Mesenchymal stem cell (in vitro differentiated cells and primary cell): ENCODE results near the gene S100A5.

Source experiments
- DNase-seq: peaks from one replicate; pipeline ENCODE4 v3.0.0-alpha.2; 2013
- H2AFZ ChIP-seq: one replicate; pipeline ENCODE4 v1.6.1; 2013; ENCODE audit warnings: low read depth, mild to moderate bottlenecking, control low read depth, inconsistent platforms, low read length, moderate library complexity
- H2AK5ac ChIP-seq: 2 replicates; pipeline ENCODE4 v1.6.1; 2013; ENCODE audit warnings: low read length, moderate library complexity, mild to moderate bottlenecking, inconsistent platforms; ENCODE audit not compliant: severe bottlenecking
- H2BK120ac ChIP-seq: one replicate; pipeline ENCODE4 v1.6.1; 2013; ENCODE audit warnings: low read depth, mild to moderate bottlenecking, inconsistent platforms, low read length, moderate library complexity
- H2BK12ac ChIP-seq, 2 experiments: one replicate each; pipeline ENCODE4 v1.6.1; 2013; ENCODE audit warnings: inconsistent platforms in 2 of 2, low read length in 2 of 2, mild to moderate bottlenecking in 2 of 2, moderate library complexity in 2 of 2, control low read depth in 1 of 2
- H2BK15ac ChIP-seq: one replicate; pipeline ENCODE4 v1.6.1; 2013; ENCODE audit warnings: mild to moderate bottlenecking, low read depth, inconsistent platforms; ENCODE audit not compliant: poor library complexity, severe bottlenecking
- H2BK5ac ChIP-seq: 2 replicates; pipeline ENCODE4 v1.6.1; 2013; ENCODE audit warnings: low read depth, mild to moderate bottlenecking, low read length, control low read depth, inconsistent platforms; ENCODE audit not compliant: poor library complexity, severe bottlenecking
- H3K14ac ChIP-seq, 2 experiments: one replicate each; pipeline ENCODE4 v1.6.1; 2013; ENCODE audit warnings: inconsistent platforms in 2 of 2, low read length in 2 of 2, control low read depth in 1 of 2, mild to moderate bottlenecking in 1 of 2, moderate library complexity in 1 of 2
- H3K18ac ChIP-seq, 2 experiments: one replicate each; pipeline ENCODE4 v1.6.1; 2013; ENCODE audit warnings: inconsistent platforms in 2 of 2, low read length in 2 of 2, control low read depth in 1 of 2, low read depth in 1 of 2, mild to moderate bottlenecking in 1 of 2
- H3K23ac ChIP-seq, 2 experiments: one replicate each; pipeline ENCODE4 v1.6.1; 2013; ENCODE audit warnings: inconsistent platforms in 2 of 2, low read length in 2 of 2, mild to moderate bottlenecking in 2 of 2, moderate library complexity in 2 of 2, control low read depth in 1 of 2
- H3K27ac ChIP-seq: 2 replicates; pipeline ENCODE4 v1.5.1; 2013; ENCODE audit warnings: mild to moderate bottlenecking, moderate library complexity, low read length, control low read depth, inconsistent platforms; ENCODE audit not compliant: poor library complexity, severe bottlenecking
- H3K27me3 ChIP-seq, 2 experiments: 2 replicates each; pipeline versions ENCODE4 v1.6.1 to v1.7.0; 2013; ENCODE audit warnings: low read length in 2 of 2, mild to moderate bottlenecking in 2 of 2, moderate library complexity in 2 of 2, control low read depth in 1 of 2, inconsistent platforms in 1 of 2; ENCODE audit not compliant: control insufficient read depth in 1 of 2, insufficient read depth in 1 of 2
- H3K36me3 ChIP-seq, 2 experiments: 2 replicates each; pipeline versions ENCODE4 v1.6.1 to v1.7.0; 2013; ENCODE audit warnings: low read length in 2 of 2, control low read depth in 1 of 2, inconsistent platforms in 1 of 2, low read depth in 1 of 2, mild to moderate bottlenecking in 1 of 2; ENCODE audit not compliant: insufficient read depth in 2 of 2, control insufficient read depth in 1 of 2
- H3K4ac ChIP-seq, 2 experiments: one replicate each; pipeline ENCODE4 v1.6.1; 2013; ENCODE audit warnings: inconsistent platforms in 2 of 2, low read length in 2 of 2, mild to moderate bottlenecking in 2 of 2, moderate library complexity in 2 of 2, control low read depth in 1 of 2, low read depth in 1 of 2
- H3K4me1 ChIP-seq: 2 replicates; pipeline ENCODE4 v1.6.1; 2013; ENCODE audit warnings: low read depth, low read length, control low read depth; ENCODE audit not compliant: control insufficient read depth, insufficient read depth
- H3K4me2 ChIP-seq: 2 replicates; pipeline ENCODE4 v1.6.1; 2013; ENCODE audit warnings: low read length, mild to moderate bottlenecking, inconsistent platforms; ENCODE audit not compliant: poor library complexity, severe bottlenecking
- H3K4me3 ChIP-seq, 2 experiments: 2 replicates each; pipeline versions ENCODE4 v1.5.1 to v1.7.0; 2013; ENCODE audit warnings: low read length in 2 of 2, mild to moderate bottlenecking in 2 of 2, control low read depth in 1 of 2, low read depth in 1 of 2; ENCODE audit not compliant: insufficient read depth in 1 of 2
- H3K79me1 ChIP-seq: replicated peaks from 2 replicates; pipeline ENCODE4 v1.6.1; 2013; ENCODE audit warnings: mild to moderate bottlenecking, control low read depth, low read length, inconsistent platforms; ENCODE audit not compliant: poor library complexity, severe bottlenecking
- H3K9ac ChIP-seq: 2 replicates; pipeline ENCODE4 v1.7.0; 2013; ENCODE audit warnings: mild to moderate bottlenecking, low read length, moderate library complexity
- H3K9me3 ChIP-seq: 2 replicates; pipeline ENCODE4 v1.7.0; 2013; ENCODE audit warnings: mild to moderate bottlenecking, low read length; ENCODE audit not compliant: control insufficient read depth
- H4K8ac ChIP-seq: one replicate; pipeline ENCODE4 v1.6.1; 2013; ENCODE audit warnings: inconsistent platforms, mild to moderate bottlenecking, low read length, moderate library complexity
- H4K91ac ChIP-seq: one replicate; pipeline ENCODE4 v1.6.1; 2013; ENCODE audit warnings: mild to moderate bottlenecking, low read length, inconsistent platforms
- WGBS: methylation state at CpG from one replicate; pipeline ENCODE4 v1.1.7; 2013; ENCODE audit warnings: mixed read lengths; 5-methylcytosine and 5-hydroxymethylcytosine counted together

S100A5 gene

DNA sequence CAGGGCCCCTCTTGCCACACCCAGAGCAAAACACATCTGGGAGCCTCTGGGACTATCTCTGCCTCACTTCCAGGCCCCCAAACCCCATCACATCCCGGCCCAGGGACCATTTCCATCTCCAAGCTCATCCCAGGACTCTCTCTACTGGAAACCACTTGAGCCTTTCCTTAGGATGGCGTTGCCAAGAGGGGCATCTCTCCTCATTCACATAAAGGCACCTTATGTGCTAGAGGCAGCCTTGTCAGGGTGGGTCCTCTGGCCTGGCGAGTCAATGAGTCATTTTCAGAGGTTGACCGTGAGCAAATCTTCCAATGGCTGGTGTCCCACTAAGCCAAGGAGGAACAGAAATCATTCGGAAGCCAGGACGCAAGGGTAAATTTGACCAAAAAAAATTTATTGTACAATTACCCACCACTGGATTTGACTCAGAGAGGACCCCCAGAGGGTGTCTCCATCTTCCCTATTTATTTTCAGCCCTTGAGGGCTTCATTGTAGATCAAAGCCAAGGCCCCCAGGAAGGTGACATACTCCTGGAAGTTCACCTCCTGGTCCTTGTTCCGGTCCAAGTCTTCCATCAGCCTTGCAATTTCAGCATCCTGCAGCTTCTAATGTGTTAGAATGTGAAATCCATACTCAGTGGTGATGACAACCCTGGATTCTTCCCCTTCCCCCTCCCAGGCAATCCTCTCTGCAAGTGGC is 6.4 kb downstream of the S100A5 start:
- Histone ChIP-seq H2AFZ (no peak overlapping the region), H2BK120ac (peak overlapping the region; percentile 62), H3K18ac (peak overlapping the region; percentile 81 to 82), H4K91ac (peak overlapping the region; percentile 92), H3K79me1 (peaks cover 2% of the 10 kb centered on the region), H2AK5ac (peak overlapping the region; percentile 98), H3K9me3 (no peaks in the 10 kb centered on the region), H3K27ac (peak overlapping the region; percentile 98), H2BK12ac (peak overlapping the region; percentile 63 to 94), H3K4me2 (peak overlapping the region; percentile 77), H3K23ac (peak overlapping the region in 1 of 2 experiments; percentile 37), H4K8ac (peak overlapping the region; percentile 59), H3K9ac (peak overlapping the region; percentile 98), H3K36me3 (peaks cover 8 to 13% of the 10 kb centered on the region in 2 experiments), H3K4me3 (peak overlapping the region; percentile 68 to 97), H3K4ac (peak overlapping the region; percentile 48 to 65), H3K14ac (peak overlapping the region in 1 of 2 experiments; percentile 26), H3K27me3 (no peaks in the 10 kb centered on the region), H2BK5ac (peak overlapping the region; percentile 66), H3K4me1 (peaks cover 36% of the 10 kb centered on the region), H2BK15ac (peak overlapping the region; percentile 26)
- WGBS, result 65% methylated on average over 7 of the region's 7 CpGs
- peak; percentile 46 for DNase-seq

- Histone ChIP-seq H2AK5ac (peak overlapping the region; percentile 98), H4K91ac (peak overlapping the region; percentile 92), H2BK15ac (peak overlapping the region; percentile 26), H3K36me3 (peaks cover 8 to 13% of the 10 kb centered on the region in 2 experiments), H3K79me1 (peaks cover 2% of the 10 kb centered on the region), H3K27ac (peak overlapping the region; percentile 98), H2BK120ac (peak overlapping the region; percentile 77), H4K8ac (peak overlapping the region; percentile 94), H2BK12ac (peak overlapping the region; percentile 71 to 94), H3K18ac (peak overlapping the region; percentile 81 to 92), H3K9me3 (no peaks in the 10 kb centered on the region), H3K4me3 (peak overlapping the region; percentile 9 to 97), H3K4me2 (peak overlapping the region; percentile 77), H2BK5ac (peak overlapping the region; percentile 88), H3K4me1 (peaks cover 34% of the 10 kb centered on the region), H3K4ac (peak overlapping the region; percentile 57 to 97), H3K23ac (peak overlapping the region in 1 of 2 experiments; percentile 53), H3K14ac (peak overlapping the region in 1 of 2 experiments; percentile 73), H3K9ac (peak overlapping the region; percentile 98), H2AFZ (no peak overlapping the region), H3K27me3 (no peaks in the 10 kb centered on the region)
- WGBS, result 15% methylated on average over 10 of the region's 13 CpGs
- peak; percentile 94 for DNase-seq
These were observed 7.0 kb downstream of the S100A5 start for GRCh38 chr1:153533689-153534201.

- no peaks in the 10 kb centered on the region for H3K27me3 ChIP-seq
- H2BK5ac ChIP-seq, result peak overlapping the region; percentile 88
- H3K4me1 ChIP-seq, result peaks cover 31% of the 10 kb centered on the region
- H3K23ac ChIP-seq, result no peak overlapping the region
- peak overlapping the region; percentile 70 to 97 for H3K4ac ChIP-seq
- no peaks in the 10 kb centered on the region for H3K9me3 ChIP-seq
- H3K27ac ChIP-seq, result peak overlapping the region; percentile 98
- peak overlapping the region in 1 of 2 experiments; percentile 97 for H3K4me3 ChIP-seq
- H2BK120ac ChIP-seq, result peak overlapping the region; percentile 77
- DNase-seq, result peak; percentile 89
- peaks cover 2% of the 10 kb centered on the region for H3K79me1 ChIP-seq
- H2AFZ ChIP-seq, result peak overlapping the region; percentile 56
- H2BK12ac ChIP-seq, result peak overlapping the region; percentile 46 to 71
- WGBS, result 21% methylated on average over 27 of the region's 34 CpGs
- H2AK5ac ChIP-seq, result peak overlapping the region; percentile 95
- peak overlapping the region; percentile 94 for H4K8ac ChIP-seq
- peaks cover 8 to 13% of the 10 kb centered on the region in 2 experiments for H3K36me3 ChIP-seq
- peak overlapping the region in 1 of 2 experiments; percentile 73 for H3K14ac ChIP-seq
- H3K4me2 ChIP-seq, result peak overlapping the region; percentile 77
- H4K91ac ChIP-seq, result peak overlapping the region; percentile 63
- H2BK15ac ChIP-seq, result no peak overlapping the region
- H3K9ac ChIP-seq, result peak overlapping the region; percentile 98
- H3K18ac ChIP-seq, result peak overlapping the region; percentile 81 to 92
These were observed 7.8 kb downstream of the S100A5 start for GRCh38 chr1:153532769-153533599.
